ENCODE results near the gene SNX17. TPM values are rescaled to one million over a fixed set of nuclear protein-coding genes. Genes with fewer than 3 reads are reported as not detected.

SNX17 gene
- total RNA-seq, 1 experiment from 2014 or later: 109 TPM

- H3K27me3 ChIP-seq (replicated peaks; ENCODE audit: insufficient read depth, low read depth, low read length, poor library complexity): no peaks in the 10 kb centered on the region
- peaks cover 3% of the 10 kb centered on the region for H3K4me1 ChIP-seq (ENCODE audit: insufficient read depth, low read length, poor library complexity, severe bottlenecking)
- BruUV-seq (replicated peaks): no TSS peak
- intact Hi-C loops (cut with micrococcal nuclease; ENCODE audit: unreplicated experiment): no loop called here
- no peak for DNase-seq (ENCODE audit: low spot score)
- H3K4me3 ChIP-seq (ENCODE audit: low read depth, low read length, poor library complexity, severe bottlenecking): no peak overlapping the region
- POLR2A ChIA-PET (ENCODE audit: low non-redundant PET): no interaction called here
- H3K27ac ChIP-seq (ENCODE audit: low read depth, low read length, poor library complexity, severe bottlenecking): no peak overlapping the region
- H3K9me3 ChIP-seq (ENCODE audit: low read depth, low read length, poor library complexity, severe bottlenecking): no peaks in the 10 kb centered on the region
- CTCF ChIA-PET: no interaction called here
- H3K36me3 ChIP-seq (ENCODE audit: insufficient read depth, low read length, poor library complexity, severe bottlenecking): no peaks in the 10 kb centered on the region
- TF ChIP-seq CTCF (conservative IDR thresholded peaks at IDR 0.05; ENCODE audit: low read depth, low read length) (no peak), EZH2 (IDR thresholded peaks at IDR 0.05; ENCODE audit: borderline replicate concordance, low read depth, low read length, poor library complexity, severe bottlenecking) (no peak)
Observed at GRCh38 chr2:27353762-27354596, 16.4 kb upstream of the SNX17 start.

GRCh38 chr2:27354597-27354927 lies 15.9 kb upstream of the SNX17 start:
- Histone ChIP-seq H3K27ac (ENCODE audit: low read depth, low read length, poor library complexity, severe bottlenecking) (no peak overlapping the region), H3K9me3 (ENCODE audit: low read depth, low read length, poor library complexity, severe bottlenecking) (no peaks in the 10 kb centered on the region), H3K36me3 (ENCODE audit: insufficient read depth, low read length, poor library complexity, severe bottlenecking) (no peaks in the 10 kb centered on the region), H3K27me3 (replicated peaks; ENCODE audit: insufficient read depth, low read depth, low read length, poor library complexity) (no peaks in the 10 kb centered on the region), H3K4me1 (ENCODE audit: insufficient read depth, low read length, poor library complexity, severe bottlenecking) (peaks cover 3% of the 10 kb centered on the region), H3K4me3 (ENCODE audit: low read depth, low read length, poor library complexity, severe bottlenecking) (no peak overlapping the region)
- CTCF ChIA-PET: no interaction called here
- intact Hi-C loops (cut with micrococcal nuclease; ENCODE audit: unreplicated experiment): no loop called here
- BruUV-seq (replicated peaks): no TSS peak
- no peak for DNase-seq (ENCODE audit: low spot score)
- TF ChIP-seq EZH2 (IDR thresholded peaks at IDR 0.05; ENCODE audit: borderline replicate concordance, low read depth, low read length, poor library complexity, severe bottlenecking) (no peak), CTCF (conservative IDR thresholded peaks at IDR 0.05; ENCODE audit: low read depth, low read length) (no peak)
- POLR2A ChIA-PET (ENCODE audit: low non-redundant PET): no interaction called here

- peaks cover 3% of the 10 kb centered on the region for H3K4me1 ChIP-seq (ENCODE audit: insufficient read depth, low read length, poor library complexity, severe bottlenecking)
- DNase-seq (ENCODE audit: low spot score): peak; percentile 42
- H3K4me3 ChIP-seq (ENCODE audit: low read depth, low read length, poor library complexity, severe bottlenecking): peak overlapping the region; percentile 77
- no peaks in the 10 kb centered on the region for H3K9me3 ChIP-seq (ENCODE audit: low read depth, low read length, poor library complexity, severe bottlenecking)
- H3K36me3 ChIP-seq (ENCODE audit: insufficient read depth, low read length, poor library complexity, severe bottlenecking): peaks cover 2% of the 10 kb centered on the region
- BruUV-seq (replicated peaks): no TSS peak
- CTCF ChIA-PET: interaction anchor here (1.5 kb wide), 1 partner anchor 13 kb away, joined by 4 read pairs; no protein-coding TSS in a partner anchor
- intact Hi-C loops (cut with micrococcal nuclease; ENCODE audit: unreplicated experiment): loop anchor here (1.0 kb wide), 1 partner anchor 14 kb away; the partner anchor contains the start of genes EIF2B4 and SNX17
- no peak for TF ChIP-seq EZH2 (IDR thresholded peaks at IDR 0.05; ENCODE audit: borderline replicate concordance, low read depth, low read length, poor library complexity, severe bottlenecking)
- TF ChIP-seq CTCF (conservative IDR thresholded peaks at IDR 0.05; ENCODE audit: low read depth, low read length): no peak
- POLR2A ChIA-PET (ENCODE audit: low non-redundant PET): interaction anchor here (0.6 kb wide), 1 partner anchor 23 kb away, joined by 4 read pairs; no protein-coding TSS in a partner anchor
- peak overlapping the region; percentile 88 for H3K27ac ChIP-seq (ENCODE audit: low read depth, low read length, poor library complexity, severe bottlenecking)
- no peaks in the 10 kb centered on the region for H3K27me3 ChIP-seq (replicated peaks; ENCODE audit: insufficient read depth, low read depth, low read length, poor library complexity)
Observed at GRCh38 chr2:27356056-27356381, 14.4 kb upstream of the SNX17 start.

All from A673 (cell line).